ENCODE measurements around the gene PITX3.

Gene PITX3

DNA sequence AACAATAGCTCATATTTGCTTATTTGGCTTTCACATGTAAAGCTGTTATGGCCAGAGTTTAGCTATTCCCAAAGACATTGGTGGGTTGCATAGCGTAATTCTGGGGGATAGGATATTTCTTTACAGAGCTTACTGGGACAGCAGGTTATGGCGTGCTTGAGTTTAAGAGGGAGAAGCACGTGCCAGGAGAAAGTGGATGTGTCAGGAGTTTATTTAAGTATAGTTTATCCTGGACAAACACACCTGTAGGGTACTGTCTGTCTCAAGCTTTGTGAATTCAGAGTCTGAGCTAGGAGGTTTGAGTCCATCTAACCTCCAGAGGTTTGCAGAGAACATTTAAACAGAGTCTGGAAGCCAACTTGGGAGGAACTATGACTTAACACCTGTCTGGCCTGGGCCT, 25.4 kb upstream of the PITX3 start:
- TF ChIP-seq ZNF660 (tag by site-specific recombination; IDR thresholded peaks at IDR 0.05): no peak
- no peak for TF ChIP-seq KLF9 (tag by site-specific recombination; IDR thresholded peaks at IDR 0.05; ENCODE audit: low read depth)
- no peak for TF ChIP-seq HOXC10 (CRISPR knock-in tag; IDR thresholded peaks at IDR 0.05)
- no peak for TF ChIP-seq HOXD13 (CRISPR knock-in tag; IDR thresholded peaks at IDR 0.05; ENCODE audit: borderline replicate concordance)
- TF ChIP-seq ZBTB44 (tag by site-specific recombination; IDR thresholded peaks at IDR 0.05): no peak
- TF ChIP-seq, protein P1, sequence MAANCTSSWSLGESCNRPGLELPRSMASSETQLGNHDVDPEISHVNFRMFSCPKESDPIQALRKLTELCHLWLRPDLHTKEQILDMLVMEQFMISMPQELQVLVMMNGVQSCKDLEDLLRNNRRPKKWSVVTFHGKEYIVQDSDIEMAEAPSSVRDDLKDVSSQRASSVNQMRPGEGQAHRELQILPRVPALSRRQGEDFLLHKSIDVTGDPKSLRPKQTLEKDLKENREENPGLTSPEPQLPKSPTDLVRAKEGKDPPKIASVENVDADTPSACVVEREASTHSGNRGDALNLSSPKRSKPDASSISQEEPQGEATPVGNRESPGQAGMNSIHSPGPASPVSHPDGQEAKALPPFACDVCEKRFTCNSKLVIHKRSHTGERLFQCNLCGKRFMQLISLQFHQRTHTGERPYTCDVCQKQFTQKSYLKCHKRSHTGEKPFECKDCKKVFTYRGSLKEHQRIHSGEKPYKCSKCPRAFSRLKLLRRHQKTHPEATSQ (tag by site-specific recombination; IDR thresholded peaks at IDR 0.05): no peak
- TF ChIP-seq ZNF10 (tag by site-specific recombination; IDR thresholded peaks at IDR 0.05): no peak
- TF ChIP-seq YY2 (tag by site-specific recombination; IDR thresholded peaks at IDR 0.05): no peak
- no peak for TF ChIP-seq ZBTB8A (tag by site-specific recombination; IDR thresholded peaks at IDR 0.05)
- no peak for TF ChIP-seq ZNF701 (tag by site-specific recombination; IDR thresholded peaks at IDR 0.05)
- TF ChIP-seq ZSCAN4 (tag by site-specific recombination; IDR thresholded peaks at IDR 0.05): no peak
- no peak for TF ChIP-seq REPIN1 (tag by site-specific recombination; IDR thresholded peaks at IDR 0.05; ENCODE audit: low read depth)
- TF ChIP-seq ZNF768 (tag by site-specific recombination; IDR thresholded peaks at IDR 0.05): no peak
- TF ChIP-seq ZBTB48 (tag by site-specific recombination; IDR thresholded peaks at IDR 0.05): no peak
- no peak for TF ChIP-seq ZNF266 (tag by site-specific recombination; IDR thresholded peaks at IDR 0.05; ENCODE audit: low read depth)
- TF ChIP-seq ZNF16 (tag by site-specific recombination; IDR thresholded peaks at IDR 0.05; ENCODE audit: low read depth): no peak
- Histone ChIP-seq H3K36me3 (ENCODE audit: control insufficient read depth in 2 of 2, insufficient read depth in 1 of 2, low read length in 2 of 2) (peaks cover 8 to 37% of the 10 kb centered on the region in 2 experiments; a peak in 2 of 3 replicates), H3K27ac (ENCODE audit: extremely low read depth, low read depth, low read length) (no peak overlapping the region), H3K4me3 (ENCODE audit: low read depth, low read length) (no peak overlapping the region), H3K9me3 (ENCODE audit: control insufficient read depth, insufficient read depth, low read depth, low read length) (no peaks in the 10 kb centered on the region), H3K4me1 (ENCODE audit: control insufficient read depth, insufficient read depth, low read length) (peaks cover 3% of the 10 kb centered on the region)
- ChIA-PET CTCF (interaction anchor here (0.6 to 1.7 kb wide), 5 partner anchors 36 to 90 kb away, joined by 3 to 7 read pairs (median 4); no protein-coding TSS in a partner anchor), POLR2A (no interaction called here)

DNA sequence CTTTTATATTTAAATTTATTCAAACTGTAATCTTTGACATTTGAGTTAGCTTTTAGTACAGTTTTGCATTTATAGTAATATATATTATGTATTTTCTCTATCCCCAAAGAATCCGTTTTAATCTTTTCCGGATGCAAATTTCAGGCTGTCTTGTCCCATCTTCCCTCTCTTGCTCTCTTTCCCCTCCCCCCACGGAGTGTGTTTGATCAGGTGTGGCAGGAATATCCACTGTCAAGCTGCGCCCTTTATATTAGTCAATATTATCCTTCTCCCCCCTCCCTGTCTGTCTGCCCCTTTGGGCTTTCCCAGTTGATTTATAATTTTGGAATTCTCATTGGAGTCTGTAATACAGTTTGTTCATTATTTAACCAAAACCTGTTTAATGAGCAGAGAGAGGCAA, 23.1 kb upstream of the PITX3 start:
- no peak overlapping the region for H3K27ac ChIP-seq (ENCODE audit: extremely low read depth, low read depth, low read length)
- H3K9me3 ChIP-seq (ENCODE audit: control insufficient read depth, insufficient read depth, low read depth, low read length): no peaks in the 10 kb centered on the region
- POLR2A ChIA-PET: interaction anchor here (1.3 kb wide), 1 partner anchor 19 kb away, joined by 3 read pairs; the partner anchor contains the start of gene GBF1
- CTCF ChIA-PET: no interaction called here
- peaks cover 26 to 57% of the 10 kb centered on the region in 2 experiments for H3K36me3 ChIP-seq (ENCODE audit: control insufficient read depth in 2 of 2, insufficient read depth in 1 of 2, low read length in 2 of 2)
- H3K4me3 ChIP-seq (ENCODE audit: low read depth, low read length): no peak overlapping the region
- H3K4me1 ChIP-seq (ENCODE audit: control insufficient read depth, insufficient read depth, low read length): peaks cover 8% of the 10 kb centered on the region
- no peak for TF ChIP-seq ZNF677 (tag by site-specific recombination; IDR thresholded peaks at IDR 0.05)
- TF ChIP-seq ZNF670 (tag by site-specific recombination; IDR thresholded peaks at IDR 0.05; ENCODE audit: low read depth): no peak
- TF ChIP-seq BCL11A (tag by site-specific recombination; IDR thresholded peaks at IDR 0.05; ENCODE audit: low read depth): no peak
- no peak for TF ChIP-seq ZSCAN30 (tag by site-specific recombination; IDR thresholded peaks at IDR 0.05)
- TF ChIP-seq ZNF626 (tag by site-specific recombination; IDR thresholded peaks at IDR 0.05): no peak
- TF ChIP-seq, protein P2, sequence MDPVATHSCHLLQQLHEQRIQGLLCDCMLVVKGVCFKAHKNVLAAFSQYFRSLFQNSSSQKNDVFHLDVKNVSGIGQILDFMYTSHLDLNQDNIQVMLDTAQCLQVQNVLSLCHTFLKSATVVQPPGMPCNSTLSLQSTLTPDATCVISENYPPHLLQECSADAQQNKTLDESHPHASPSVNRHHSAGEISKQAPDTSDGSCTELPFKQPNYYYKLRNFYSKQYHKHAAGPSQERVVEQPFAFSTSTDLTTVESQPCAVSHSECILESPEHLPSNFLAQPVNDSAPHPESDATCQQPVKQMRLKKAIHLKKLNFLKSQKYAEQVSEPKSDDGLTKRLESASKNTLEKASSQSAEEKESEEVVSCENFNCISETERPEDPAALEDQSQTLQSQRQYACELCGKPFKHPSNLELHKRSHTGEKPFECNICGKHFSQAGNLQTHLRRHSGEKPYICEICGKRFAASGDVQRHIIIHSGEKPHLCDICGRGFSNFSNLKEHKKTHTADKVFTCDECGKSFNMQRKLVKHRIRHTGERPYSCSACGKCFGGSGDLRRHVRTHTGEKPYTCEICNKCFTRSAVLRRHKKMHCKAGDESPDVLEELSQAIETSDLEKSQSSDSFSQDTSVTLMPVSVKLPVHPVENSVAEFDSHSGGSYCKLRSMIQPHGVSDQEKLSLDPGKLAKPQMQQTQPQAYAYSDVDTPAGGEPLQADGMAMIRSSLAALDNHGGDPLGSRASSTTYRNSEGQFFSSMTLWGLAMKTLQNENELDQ (tag by site-specific recombination; IDR thresholded peaks at IDR 0.05; ENCODE audit: low read depth): no peak
- TF ChIP-seq EGR2 (tag by site-specific recombination; IDR thresholded peaks at IDR 0.05; ENCODE audit: low read depth): no peak
- TF ChIP-seq, protein P3, sequence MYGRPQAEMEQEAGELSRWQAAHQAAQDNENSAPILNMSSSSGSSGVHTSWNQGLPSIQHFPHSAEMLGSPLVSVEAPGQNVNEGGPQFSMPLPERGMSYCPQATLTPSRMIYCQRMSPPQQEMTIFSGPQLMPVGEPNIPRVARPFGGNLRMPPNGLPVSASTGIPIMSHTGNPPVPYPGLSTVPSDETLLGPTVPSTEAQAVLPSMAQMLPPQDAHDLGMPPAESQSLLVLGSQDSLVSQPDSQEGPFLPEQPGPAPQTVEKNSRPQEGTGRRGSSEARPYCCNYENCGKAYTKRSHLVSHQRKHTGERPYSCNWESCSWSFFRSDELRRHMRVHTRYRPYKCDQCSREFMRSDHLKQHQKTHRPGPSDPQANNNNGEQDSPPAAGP (tag by site-specific recombination; IDR thresholded peaks at IDR 0.05): no peak
- no peak for TF ChIP-seq GLI4 (tag by site-specific recombination; IDR thresholded peaks at IDR 0.05)
- no peak for TF ChIP-seq ZNF621 (tag by site-specific recombination; IDR thresholded peaks at IDR 0.05)

Data from HEK293 (cell line).